Measurements from ENCODE around the gene CRB2.

DNA sequence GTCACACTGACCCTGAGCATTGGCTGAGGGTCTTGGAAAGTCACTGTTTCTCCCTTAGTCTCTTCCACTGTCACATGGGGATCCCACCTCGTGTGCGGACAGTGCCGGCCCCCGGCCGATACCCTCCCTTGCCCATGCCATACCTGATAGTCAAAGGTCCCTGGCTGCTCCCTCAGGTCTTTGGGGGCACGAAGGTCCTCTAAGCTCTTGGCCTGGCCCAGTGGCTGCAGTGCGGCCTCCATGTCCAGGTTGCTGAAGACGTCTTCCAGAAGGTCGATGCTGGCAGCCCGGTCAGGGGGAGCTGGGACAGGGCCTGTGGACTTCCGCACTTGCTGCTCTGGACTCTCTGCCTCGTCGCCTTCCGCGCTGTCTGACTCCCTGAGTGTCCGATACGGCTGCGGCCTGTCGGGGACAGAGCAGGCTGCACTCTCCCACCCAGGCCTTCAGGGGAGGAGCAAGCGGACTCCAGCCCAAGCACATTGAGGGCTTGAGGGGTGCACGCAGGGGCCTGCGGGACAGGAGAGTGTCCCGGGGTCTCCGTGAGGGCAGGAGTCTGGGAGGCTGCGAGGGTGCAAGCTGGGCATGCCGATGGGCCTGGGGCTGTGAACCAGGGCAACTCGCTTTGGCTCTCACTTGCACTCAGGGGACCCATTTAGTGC lies 27.6 kb downstream of the CRB2 start:
- TF ChIP-seq CTCF (IDR thresholded peaks at IDR 0.05) (no peak), EZH2 (IDR thresholded peaks at IDR 0.05; ENCODE audit: borderline replicate concordance, insufficient read depth, low read depth, low read length, poor library complexity, severe bottlenecking) (no peak)
